Activated CD8-positive, alpha-beta memory T cell treated with anti-CD3 and anti-CD28 coated beads, Interleukin-2, amount 50 U/mL, for 24 hours (primary cell): Measurements from ENCODE around the gene DXO.

ENCODE experiments used
- DNase-seq: peaks from one replicate; pipeline ENCODE4 v3.0.0-alpha.2; 2020; ENCODE audit errors: extremely low read depth

DXO gene

GRCh38 chr6:31930962-31931361 is 41.0 kb downstream of the DXO start:
- DNase-seq: no peak

GRCh38 chr6:31928672-31928939 is 43.3 kb downstream of the DXO start:
- DNase-seq: no peak

- DNase-seq: no peak
Measured at GRCh38 chr6:31927863-31928671, 43.9 kb downstream of the DXO start.

- DNase-seq: no peak
Measured at GRCh38 chr6:31927242-31927862, 44.6 kb downstream of the DXO start, which contains the start of gene C2. C2 (plus strand) TSS chr6:31927717; CDS start chr6:31927753, 36 bp downstream.

GRCh38 chr6:31922942-31923341 is 49.0 kb downstream of the DXO start:
- DNase-seq: no peak

GRCh38 chr6:31920811-31921210 is 51.1 kb downstream of the DXO start:
- no peak for DNase-seq
